Effector memory CD4-positive, alpha-beta T cell (primary cell): ENCODE measurements around the gene RSU1.

ENCODE experiments used
- DNase-seq, 3 donors: peaks; one replicate each; pipeline ENCODE4 v3.0.0-alpha.2; 2020
- H3K27ac ChIP-seq: 2 replicates; pipeline ENCODE4 v1.7.0; 2013; ENCODE audit warnings: mild to moderate bottlenecking, low read length, moderate library complexity; ENCODE audit not compliant: insufficient read depth, poor library complexity, severe bottlenecking
- H3K27me3 ChIP-seq: replicated peaks from 2 replicates; pipeline ENCODE4 v1.7.0; 2013; ENCODE audit warnings: mild to moderate bottlenecking, low read length; ENCODE audit not compliant: insufficient read depth, control insufficient read depth, poor library complexity, severe bottlenecking
- H3K36me3 ChIP-seq: 2 replicates; pipeline ENCODE4 v1.7.0; 2013; ENCODE audit warnings: mild to moderate bottlenecking, low read length, moderate library complexity; ENCODE audit not compliant: control insufficient read depth, insufficient read depth
- H3K4me1 ChIP-seq: 2 replicates; pipeline ENCODE4 v1.7.0; 2013; ENCODE audit warnings: low read length, mild to moderate bottlenecking; ENCODE audit not compliant: control insufficient read depth, insufficient read depth, poor library complexity, severe bottlenecking
- H3K4me3 ChIP-seq: 2 replicates; pipeline ENCODE4 v1.7.0; 2013; ENCODE audit warnings: low read length, low read depth, mild to moderate bottlenecking; ENCODE audit not compliant: insufficient read depth, poor library complexity, severe bottlenecking
- H3K9me3 ChIP-seq: 2 replicates; pipeline ENCODE4 v1.7.0; 2013; ENCODE audit warnings: mild to moderate bottlenecking, low read length, moderate library complexity; ENCODE audit not compliant: control insufficient read depth

Gene RSU1

GRCh38 chr10:16663444-16663843, 153.8 kb downstream of the RSU1 start:
- H3K4me3 ChIP-seq, result no peak overlapping the region
- H3K27ac ChIP-seq, result no peak overlapping the region
- no peaks in the 10 kb centered on the region for H3K4me1 ChIP-seq
- H3K27me3 ChIP-seq, result no peaks in the 10 kb centered on the region
- no peak for DNase-seq
- no peaks in the 10 kb centered on the region for H3K36me3 ChIP-seq
- H3K9me3 ChIP-seq, result no peaks in the 10 kb centered on the region

GRCh38 chr10:16662923-16663322, 154.3 kb downstream of the RSU1 start:
- no peak for DNase-seq
- H3K27me3 ChIP-seq, result no peaks in the 10 kb centered on the region
- no peaks in the 10 kb centered on the region for H3K4me1 ChIP-seq
- H3K27ac ChIP-seq, result no peak overlapping the region
- H3K9me3 ChIP-seq, result no peaks in the 10 kb centered on the region
- H3K36me3 ChIP-seq, result no peaks in the 10 kb centered on the region
- H3K4me3 ChIP-seq, result no peak overlapping the region

GRCh38 chr10:16656895-16657294, 160.3 kb downstream of the RSU1 start:
- no peaks in the 10 kb centered on the region for H3K27me3 ChIP-seq
- no peak overlapping the region for H3K4me3 ChIP-seq
- no peaks in the 10 kb centered on the region for H3K4me1 ChIP-seq
- no peak for DNase-seq
- no peaks in the 10 kb centered on the region for H3K36me3 ChIP-seq
- H3K27ac ChIP-seq, result no peak overlapping the region
- H3K9me3 ChIP-seq, result no peaks in the 10 kb centered on the region

- no peaks in the 10 kb centered on the region for H3K36me3 ChIP-seq
- H3K4me3 ChIP-seq, result no peak overlapping the region
- H3K27ac ChIP-seq, result no peak overlapping the region
- no peaks in the 10 kb centered on the region for H3K4me1 ChIP-seq
- no peaks in the 10 kb centered on the region for H3K9me3 ChIP-seq
- no peaks in the 10 kb centered on the region for H3K27me3 ChIP-seq
- DNase-seq, result no peak
These were observed 164.0 kb downstream of the RSU1 start for GRCh38 chr10:16653224-16653623.

- no peaks in the 10 kb centered on the region for H3K4me1 ChIP-seq
- H3K27ac ChIP-seq, result no peak overlapping the region
- H3K27me3 ChIP-seq, result no peaks in the 10 kb centered on the region
- no peaks in the 10 kb centered on the region for H3K36me3 ChIP-seq
- no peak overlapping the region for H3K4me3 ChIP-seq
- H3K9me3 ChIP-seq, result no peaks in the 10 kb centered on the region
- DNase-seq, result no peak
These were observed 165.1 kb downstream of the RSU1 start for GRCh38 chr10:16652154-16652553.

GRCh38 chr10:16649757-16650156, 167.5 kb downstream of the RSU1 start:
- Histone ChIP-seq H3K9me3 (no peaks in the 10 kb centered on the region), H3K27me3 (no peaks in the 10 kb centered on the region), H3K27ac (no peak overlapping the region), H3K4me1 (no peaks in the 10 kb centered on the region), H3K36me3 (no peaks in the 10 kb centered on the region), H3K4me3 (no peak overlapping the region)
- no peak for DNase-seq

- no peak for DNase-seq
- no peak overlapping the region for H3K27ac ChIP-seq
- no peaks in the 10 kb centered on the region for H3K36me3 ChIP-seq
- no peaks in the 10 kb centered on the region for H3K9me3 ChIP-seq
- H3K4me1 ChIP-seq, result no peaks in the 10 kb centered on the region
- no peak overlapping the region for H3K4me3 ChIP-seq
- H3K27me3 ChIP-seq, result no peaks in the 10 kb centered on the region
These were observed 168.9 kb downstream of the RSU1 start for GRCh38 chr10:16648366-16648765.

- Histone ChIP-seq H3K4me1 (no peaks in the 10 kb centered on the region), H3K36me3 (no peaks in the 10 kb centered on the region), H3K4me3 (no peak overlapping the region), H3K27me3 (no peaks in the 10 kb centered on the region), H3K27ac (no peak overlapping the region), H3K9me3 (no peaks in the 10 kb centered on the region)
- DNase-seq, result no peak
These were observed 170.8 kb downstream of the RSU1 start for GRCh38 chr10:16646181-16647059.

GRCh38 chr10:16644146-16644545, 173.1 kb downstream of the RSU1 start:
- H3K4me1 ChIP-seq, result no peaks in the 10 kb centered on the region
- H3K36me3 ChIP-seq, result no peaks in the 10 kb centered on the region
- H3K9me3 ChIP-seq, result no peaks in the 10 kb centered on the region
- no peak overlapping the region for H3K4me3 ChIP-seq
- H3K27ac ChIP-seq, result no peak overlapping the region
- no peak for DNase-seq
- H3K27me3 ChIP-seq, result no peaks in the 10 kb centered on the region

GRCh38 chr10:16643502-16643901, 173.7 kb downstream of the RSU1 start:
- no peak for DNase-seq
- Histone ChIP-seq H3K36me3 (no peaks in the 10 kb centered on the region), H3K9me3 (no peaks in the 10 kb centered on the region), H3K27me3 (no peaks in the 10 kb centered on the region), H3K4me3 (no peak overlapping the region), H3K4me1 (no peaks in the 10 kb centered on the region), H3K27ac (no peak overlapping the region)
